AG09309 (cell line): ENCODE results near the gene SH3PXD2A.

Experiments
- DNase-seq: peaks from one replicate; pipeline ENCODE4 v3.0.0-alpha.2; 2010; ENCODE audit warnings: low read depth
- H3K4me3 ChIP-seq: 2 replicates; pipeline ENCODE4 v1.5.1; 2011; ENCODE audit warnings: mild to moderate bottlenecking, low read depth, low read length, moderate library complexity; ENCODE audit not compliant: control insufficient read depth
- CTCF ChIP-seq: IDR thresholded peaks from 2 replicates; pipeline ENCODE4 v1.5.1; 2011; ENCODE audit warnings: mild to moderate bottlenecking, low read depth, low read length, inconsistent platforms; ENCODE audit not compliant: insufficient read depth, control insufficient read depth; ENCODE audit errors: missing control alignments

SH3PXD2A gene

GRCh38 chr10:103757531-103758293, 97.7 kb downstream of the SH3PXD2A start:
- peak; percentile 62 for DNase-seq
- no peak overlapping the region for H3K4me3 ChIP-seq
- TF ChIP-seq CTCF: no peak

GRCh38 chr10:103756277-103756869, 99.0 kb downstream of the SH3PXD2A start:
- DNase-seq: no peak
- no peak for TF ChIP-seq CTCF
- H3K4me3 ChIP-seq: no peak overlapping the region

- no peak overlapping the region for H3K4me3 ChIP-seq
- no peak for DNase-seq
- peak; percentile 52 for TF ChIP-seq CTCF
These were observed 102.6 kb downstream of the SH3PXD2A start for GRCh38 chr10:103752680-103753248.

- DNase-seq: no peak
- TF ChIP-seq CTCF: no peak
- no peak overlapping the region for H3K4me3 ChIP-seq
These were observed 103.6 kb downstream of the SH3PXD2A start for GRCh38 chr10:103751667-103752290.

GRCh38 chr10:103750836-103751235, 104.5 kb downstream of the SH3PXD2A start:
- no peak for TF ChIP-seq CTCF
- H3K4me3 ChIP-seq: no peak overlapping the region
- DNase-seq: no peak

- DNase-seq: no peak
- no peak overlapping the region for H3K4me3 ChIP-seq
- no peak for TF ChIP-seq CTCF
These were observed 105.6 kb downstream of the SH3PXD2A start for GRCh38 chr10:103749779-103750178.
